Thyroid gland (tissue), 4 donors: ENCODE data around the gene UBAC1.

ENCODE experiments used
- CTCF ChIP-seq, 6 experiments: fragments of 200-600 bp in 3 of 6; fragments of 450-650 bp in 3 of 6; sonication (generic) in 3 of 6; IDR thresholded peaks; one replicate each; pipeline ENCODE4 v1.5.1; 2016 to 2019; ENCODE audit warnings: antibody characterized with exemption in 6 of 6, mild to moderate bottlenecking in 2 of 6, inconsistent platforms in 1 of 6, moderate library complexity in 1 of 6
- POLR2A ChIP-seq, 2 donors: fragments of 450-650 bp; IDR thresholded peaks; one replicate each; pipeline ENCODE4 v1.6.1; 2017; ENCODE audit warnings: antibody characterized with exemption in 2 of 2, mild to moderate bottlenecking in 2 of 2, moderate library complexity in 1 of 2

DNA sequence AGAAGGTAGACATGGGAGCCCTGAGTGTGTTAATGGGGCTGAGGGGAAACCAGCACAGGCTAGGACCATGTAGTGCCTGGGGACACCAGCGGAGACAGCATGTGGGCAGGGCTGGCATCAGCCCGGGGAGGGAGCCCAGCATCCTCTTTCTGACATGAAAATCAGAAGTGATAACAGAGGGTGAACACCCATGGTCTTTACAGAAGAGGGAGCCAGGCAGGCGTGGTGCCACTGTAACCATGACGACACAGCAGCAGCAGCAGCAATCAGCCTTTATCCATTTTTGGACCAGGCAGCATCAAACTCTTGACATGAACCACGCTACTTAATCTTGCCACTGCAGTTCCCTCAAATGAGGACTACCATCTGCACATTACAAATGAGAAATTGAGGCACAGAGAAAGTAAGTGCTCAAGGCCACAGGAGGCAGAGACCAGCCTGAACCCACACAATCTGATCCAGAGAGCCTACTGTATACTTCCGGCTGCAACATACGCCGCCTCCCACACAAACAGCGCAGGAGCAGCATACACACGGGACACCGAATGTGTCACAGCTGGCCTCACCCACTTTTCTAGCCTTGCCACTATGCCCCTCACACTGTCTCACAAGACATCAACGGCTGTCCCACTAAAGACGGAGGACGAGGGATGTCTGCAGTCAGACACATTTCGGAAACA, 77.6 kb downstream of the UBAC1 start:
- TF ChIP-seq CTCF (IDR thresholded peaks at IDR 0.05) (no peak), POLR2A (IDR thresholded peaks at IDR 0.05) (no peak)
